GM12891 (cell line): ENCODE measurements around the gene PTPRT.

Experiments
- POLR2A ChIP-seq: IDR thresholded peaks from 2 replicates; pipeline ENCODE4 v1.6.1; 2011; ENCODE audit warnings: low read depth, low read length, control low read depth
- POLR2AphosphoS5 ChIP-seq: IDR thresholded peaks from 2 replicates; pipeline ENCODE4 v1.6.1; 2011; ENCODE audit warnings: low read depth, low read length, control low read depth
- SPI1 ChIP-seq: IDR thresholded peaks from 2 replicates; pipeline ENCODE4 v1.6.1; 2011; ENCODE audit warnings: low read depth, low read length, control low read depth

DNA sequence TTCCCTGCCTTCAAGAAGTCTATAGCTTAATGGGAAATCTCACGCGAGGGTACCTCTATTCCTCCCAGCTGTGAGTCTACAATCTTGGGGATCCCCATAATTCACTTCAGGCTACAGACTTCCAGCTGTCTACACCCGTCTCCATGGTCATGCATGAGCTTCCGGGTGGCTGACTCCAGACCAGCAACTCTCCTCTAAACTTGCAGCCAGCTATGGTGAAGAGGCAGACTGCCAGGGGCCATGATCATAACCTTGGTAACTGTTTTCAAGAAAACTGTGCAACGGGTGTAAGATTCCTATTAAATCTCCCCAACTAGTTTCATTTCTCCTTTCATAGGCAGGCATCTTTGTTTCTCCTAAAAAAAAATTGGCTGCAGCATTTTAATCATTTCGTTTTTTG, 1037.1 kb downstream of the PTPRT start:
- TF ChIP-seq POLR2A (no peak), SPI1 (no peak), POLR2AphosphoS5 (no peak)
